Measurements from ENCODE around the gene FLYWCH1. TPM values are rescaled to one million over a fixed set of nuclear protein-coding genes. Genes with fewer than 3 reads are reported as not detected.

FLYWCH1 gene
- total and polyA plus RNA-seq, 9 of the 15 experiments (the other 6 are each of a cell fraction or from before 2014, with no cell fraction given), result 0.18 to 33.6 (median 11.3) TPM

- WGBS (ENCODE audit: insufficient coverage, low coverage, missing lambda C conversion rate), result 26% methylated on average over 19 of the region's 21 CpGs
- no peaks in the 10 kb centered on the region for H3K9me1 ChIP-seq (ENCODE audit: control insufficient read depth, insufficient read depth, low read length)
- in situ Hi-C loops (cut with MboI) (loop anchor here (5.0 kb wide), 2 partner anchors 37 to 38 kb away; partner anchors contain the start of gene FLYWCH1), intact Hi-C loops (cut with micrococcal nuclease) (loop anchor here (2.0 to 5.0 kb wide), 2 partner anchors 45 to 108 kb away; partner anchors contain the start of gene PKMYT1)
- ChIA-PET POLR2A (interaction anchor here (0.6 to 1.0 kb wide), 4 partner anchors 9 to 77 kb away, joined by 3 to 5 read pairs (median 4); partner anchors contain the start of genes FLYWCH1 and FLYWCH2), CTCF (ENCODE audit: low intra/inter-chr PET ratio) (interaction anchor here (0.7 to 2.9 kb wide), 4 partner anchors 32 to 109 kb away, joined by 7 to 24 read pairs (median 14); no protein-coding TSS in a partner anchor)
- no peak overlapping the region for H3K4me3 ChIP-seq
- peak overlapping the region; percentile 50; the same call in 1 of the 2 replicates for H3K4me2 ChIP-seq (ENCODE audit: insufficient read depth, low read length)
- H3K36me3 ChIP-seq (ENCODE audit: control insufficient read depth, insufficient read depth, low read length), result no peaks in the 10 kb centered on the region
- no peak overlapping the region for H3K27ac ChIP-seq (ENCODE audit: extremely low read depth, low read depth, low read length)
- H3K27me3 ChIP-seq (ENCODE audit: control insufficient read depth in 2 of 2, insufficient read depth in 2 of 2, low read length in 2 of 2), result no peaks in the 10 kb centered on the region
- ATAC-seq, result peak; percentile 29
- DNase-seq (ENCODE audit: extremely low read depth in 1 of 4, low spot score in 3 of 4), result peak in 2 of 4 experiments; percentile 12 to 37
- no peaks in the 10 kb centered on the region for H3K79me2 ChIP-seq (ENCODE audit: control insufficient read depth, insufficient read depth, low read length)
- no TSS peak for BruUV-seq (replicated peaks)
- H3K4me1 ChIP-seq (replicated peaks in 1 of 2; ENCODE audit: control insufficient read depth in 2 of 2, insufficient read depth in 2 of 2, low read length in 2 of 2), result peaks cover 0 to 11% of the 10 kb centered on the region in 2 experiments; a peak in 3 of 5 replicates
- peak overlapping the region; percentile 54 for H2AFZ ChIP-seq (ENCODE audit: low read depth, low read length)
- peak overlapping the region in 1 of 2 experiments; percentile 68; a peak in 1 of 4 replicates for H3K9ac ChIP-seq (ENCODE audit: insufficient read depth in 1 of 2, low read depth in 2 of 2, low read length in 2 of 2)
- FAIRE-seq, result no peak
- no peaks in the 10 kb centered on the region for H4K20me1 ChIP-seq (replicated peaks; ENCODE audit: control insufficient read depth, insufficient read depth, low read length)
- no peaks in the 10 kb centered on the region for H3K9me3 ChIP-seq (replicated peaks; ENCODE audit: control insufficient read depth, insufficient read depth, low read depth, low read length)
- TF ChIP-seq HNRNPK (IDR thresholded peaks at IDR 0.05; ENCODE audit: low read depth, low read length, poor library complexity, severe bottlenecking) (no peak), SRSF9 (IDR thresholded peaks at IDR 0.05; ENCODE audit: borderline replicate concordance, low read depth, low read length) (no peak), DPF2 (IDR thresholded peaks at IDR 0.05) (0 out of 2 replicates have a peak, but pooled peaks have one; percentile 5)
Measured at GRCh38 chr16:2874032-2874911, 37.5 kb upstream of the FLYWCH1 start.

Data from K562 (cell line).